Measurements from ENCODE around the gene WFDC11. TPM values are rescaled to one million over a fixed set of nuclear protein-coding genes. Genes with fewer than 3 reads are reported as not detected.

WFDC11 gene
- not detected in 2 replicates for total RNA-seq

DNA sequence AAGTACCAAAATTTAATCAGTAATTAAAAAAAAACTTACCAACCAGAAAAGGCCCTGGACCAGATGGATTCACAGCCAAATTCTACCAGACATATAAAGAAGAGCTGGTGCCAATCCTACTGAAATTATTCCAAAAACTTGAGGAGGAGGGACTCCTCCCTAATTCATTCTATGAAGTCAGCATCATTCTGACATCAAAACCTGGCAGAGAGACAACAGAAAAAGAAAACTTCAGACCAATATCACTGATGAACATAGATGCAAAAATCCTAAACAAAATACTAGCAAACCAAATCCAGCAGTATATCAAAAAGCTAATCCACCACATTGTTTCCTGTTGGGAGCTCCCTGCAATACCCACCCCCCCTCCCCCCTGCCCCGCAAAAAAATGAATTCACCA is at the start of gene WFDC11:
TSS of gene WFDC11 (minus strand) at position 101 of the 400 bp plus-strand sequence. CDS start 19,639 bp downstream, outside the sequence.

DNA sequence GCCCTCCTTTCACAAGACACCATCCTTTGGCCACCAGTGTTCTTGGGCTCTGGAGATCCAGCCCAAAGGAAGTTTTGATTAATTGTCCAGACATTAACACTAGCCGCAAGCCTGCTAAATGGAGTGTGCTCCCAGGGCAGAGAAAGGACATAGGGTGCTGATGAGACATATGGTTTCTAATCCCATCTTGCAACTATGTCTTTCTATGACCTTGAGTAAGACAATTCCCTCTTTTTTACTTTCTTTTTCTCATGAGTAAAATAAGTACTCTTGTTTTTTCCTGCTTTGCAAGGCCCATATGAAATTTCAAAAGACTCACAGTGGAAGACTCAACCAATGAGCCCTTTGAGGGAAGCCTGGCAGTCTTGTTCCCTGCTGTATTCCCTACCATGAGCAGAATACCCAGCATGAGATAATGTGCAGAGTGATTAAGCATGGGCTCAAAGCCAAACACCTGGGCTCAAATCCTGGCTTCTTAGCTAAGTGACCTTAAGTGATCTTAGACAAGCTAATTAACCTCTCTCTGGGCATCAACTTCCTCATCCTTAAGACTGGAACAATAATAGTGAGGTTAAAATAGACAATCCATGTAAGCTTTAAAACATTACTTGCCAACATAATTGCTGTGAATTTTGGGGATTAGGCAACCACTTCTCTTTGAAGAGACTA is 35.1 kb upstream of the WFDC11 start, which contains the start of gene WFDC10B:
TSS of gene WFDC10B (minus strand) at position 51 of the 669 bp plus-strand sequence. CDS start 19,027 bp downstream, outside the sequence.

DNA sequence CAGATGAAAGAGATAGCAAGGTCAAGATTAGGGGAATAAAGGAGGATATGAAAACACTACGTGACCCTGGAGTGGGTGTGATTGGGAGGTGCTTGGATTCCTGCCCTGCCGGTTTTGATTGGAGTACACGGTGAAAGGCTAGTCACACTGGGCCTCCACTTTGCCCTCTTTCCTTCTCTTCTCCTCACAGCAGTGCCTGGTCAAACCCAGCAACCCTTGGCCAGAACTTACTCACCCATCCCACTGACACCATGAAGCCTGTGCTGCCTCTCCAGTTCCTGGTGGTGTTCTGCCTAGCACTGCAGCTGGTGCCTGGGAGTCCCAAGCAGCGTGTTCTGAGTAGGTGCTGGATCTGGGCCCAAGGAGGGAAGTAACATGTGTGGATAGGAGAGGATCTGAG is 31.8 kb upstream of the WFDC11 start, which contains the start of gene WFDC13:
TSS of gene WFDC13 (plus strand) at position 166 of the 400 bp plus-strand sequence. CDS start at position 252, 86 bp downstream.

DNA sequence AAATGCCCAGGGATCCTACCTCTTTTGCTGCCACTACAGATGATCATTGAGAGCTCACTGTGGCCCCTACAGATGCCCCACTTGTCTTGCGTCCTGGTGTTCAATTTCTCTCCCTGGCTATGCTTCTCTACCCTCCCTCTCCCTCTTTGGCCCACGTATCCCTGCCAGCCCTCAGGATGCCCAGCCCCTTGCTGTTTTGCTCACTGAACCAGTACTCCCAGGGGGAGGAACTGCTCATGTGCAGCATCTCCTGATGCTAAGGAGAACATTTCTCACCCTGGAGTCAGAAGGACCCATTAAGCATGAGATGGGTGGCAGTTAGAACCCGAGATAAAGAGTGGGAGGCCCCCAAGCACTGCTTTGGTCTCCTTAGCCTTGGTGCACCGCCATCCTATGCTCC is 38.9 kb downstream of the WFDC11 start, which contains the start of gene WFDC9:
TSS of gene WFDC9 (minus strand) at position 101 of the 400 bp plus-strand sequence. CDS start 21,103 bp downstream, outside the sequence.

DNA sequence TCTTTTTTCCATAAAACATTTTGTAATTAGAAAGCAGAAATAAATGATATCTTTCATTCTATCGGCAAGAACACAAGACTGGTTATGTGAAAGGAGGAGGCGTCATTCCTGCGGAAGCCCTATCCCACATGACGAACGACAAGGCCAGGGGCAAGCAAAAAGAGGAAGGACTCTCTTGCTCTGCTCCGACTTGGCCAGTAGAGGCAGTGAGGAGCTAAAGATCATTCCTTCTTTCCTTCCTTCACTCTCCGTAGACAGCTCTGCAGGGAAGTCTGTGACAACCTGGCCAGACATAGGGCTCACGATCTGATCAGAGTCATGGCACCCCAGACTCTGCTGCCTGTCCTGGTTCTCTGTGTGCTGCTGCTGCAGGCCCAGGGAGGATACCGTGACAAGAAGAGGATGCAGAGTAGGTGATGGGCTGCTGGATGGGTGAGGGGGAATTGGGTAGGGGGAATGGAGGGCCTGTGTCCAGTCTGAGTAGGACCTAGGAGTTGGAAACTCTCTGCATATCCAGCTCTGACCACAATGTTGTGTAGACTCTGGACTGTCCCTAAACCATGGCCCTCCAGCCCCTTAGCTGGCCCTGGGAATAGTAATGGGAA is 40.4 kb downstream of the WFDC11 start, which contains the start of gene WFDC10A:
TSS of gene WFDC10A (plus strand) at position 244 of the 605 bp plus-strand sequence. CDS start at position 319, 75 bp downstream.

Other genes starting within 250 kb of the WFDC11 start
- gene WFDC2, start 200.5 kb downstream of the WFDC11 start, total RNA-seq, result 0.96 TPM in 1 of 2 replicates, not detected in the other
- not detected in 2 replicates for gene SPINT3, start 154.6 kb downstream of the WFDC11 start, total RNA-seq
- not detected in 2 replicates for gene WFDC6, start 130.8 kb downstream of the WFDC11 start, total RNA-seq
- not detected in 2 replicates for gene EPPIN, start 122.8 kb downstream of the WFDC11 start, total RNA-seq
- gene WFDC8, start 91.0 kb downstream of the WFDC11 start, total RNA-seq, result not detected in 2 replicates
- not detected in 2 replicates for gene WFDC10A, start 40.5 kb downstream of the WFDC11 start, total RNA-seq
- not detected in 2 replicates for gene WFDC9, start 39.0 kb downstream of the WFDC11 start, total RNA-seq
- gene WFDC13, start 31.8 kb upstream of the WFDC11 start, total RNA-seq, result not detected in 2 replicates
- not detected in 2 replicates for gene WFDC10B, start 34.8 kb upstream of the WFDC11 start, total RNA-seq
- not detected in 2 replicates for gene SPINT4, start 52.1 kb upstream of the WFDC11 start, total RNA-seq
- 0.48 TPM in 1 of 2 replicates, not detected in the other for gene WFDC3, start 121.6 kb upstream of the WFDC11 start, total RNA-seq
- 8.7 and 12.3 TPM in 2 replicates for gene DNTTIP1, start 121.7 kb upstream of the WFDC11 start, total RNA-seq
- gene UBE2C, start 142.4 kb upstream of the WFDC11 start, total RNA-seq, result 1.3 and 3.6 TPM in 2 replicates
- gene TNNC2, start 157.1 kb upstream of the WFDC11 start, total RNA-seq, result 0.43 TPM in 1 of 2 replicates, not detected in the other
- 16.6 and 20.0 TPM in 2 replicates for gene SNX21, start 163.6 kb upstream of the WFDC11 start, total RNA-seq
- 38.6 and 42.0 TPM in 2 replicates for gene ACOT8, start 187.2 kb upstream of the WFDC11 start, total RNA-seq
- gene ZSWIM3, start 187.4 kb upstream of the WFDC11 start, total RNA-seq, result 2.6 and 3.1 TPM in 2 replicates
- 2.4 and 3.4 TPM in 2 replicates for gene ZSWIM1, start 211.0 kb upstream of the WFDC11 start, total RNA-seq
- 0.72 and 1.9 TPM in 2 replicates for gene SPATA25, start 217.4 kb upstream of the WFDC11 start, total RNA-seq
- 4.5 and 5.5 TPM in 2 replicates for gene NEURL2, start 221.0 kb upstream of the WFDC11 start, total RNA-seq
- 16.2 and 21.9 TPM in 2 replicates for gene CTSA, start 221.1 kb upstream of the WFDC11 start, total RNA-seq
- gene PLTP, start 241.9 kb upstream of the WFDC11 start, total RNA-seq, result 52.9 and 81.9 TPM in 2 replicates

All from tracheal epithelial cell (primary cell).